Psoas muscle (tissue), 8 donors: ENCODE measurements around the gene PLXDC2. TPM values are rescaled to one million over a fixed set of nuclear protein-coding genes. Genes with fewer than 3 reads are reported as not detected.
A peak's percentile ranks its signal among the peaks of the same experiment; 100 is the strongest.

ENCODE experiments used
- ATAC-seq, 4 donors: fragments of 200-7000 bp; cut with Tn5 transposase; one replicate each; pipeline ENCODE4 v1.9.1; 2020; ENCODE audit warnings: moderate library complexity in 3 of 4, mild to moderate bottlenecking in 2 of 4
- DNase-seq, 2 donors: peaks; one replicate each; pipeline ENCODE4 v3.0.0-alpha.2; 2020
- H3K27ac ChIP-seq: fragments of 200-600 bp; one replicate; pipeline ENCODE4 v1.8.0; 2022
- H3K27me3 ChIP-seq, 3 donors: fragments of 200-600 bp in 1 of 3; one replicate each; pipeline versions ENCODE4 v1.6.1 to v1.8.0; 2013 to 2022; ENCODE audit warnings: low read length in 2 of 3, mild to moderate bottlenecking in 2 of 3, moderate library complexity in 1 of 3; ENCODE audit not compliant: insufficient read depth in 3 of 3
- H3K36me3 ChIP-seq, 2 donors: fragments of 200-600 bp in 1 of 2; one replicate each; pipeline versions ENCODE4 v1.6.1 to v1.8.0; 2013 to 2022; ENCODE audit warnings: low read depth in 1 of 2, mild to moderate bottlenecking in 1 of 2, moderate library complexity in 1 of 2; ENCODE audit not compliant: insufficient read depth in 1 of 2
- H3K4me1 ChIP-seq: fragments of 200-600 bp; one replicate; pipeline ENCODE4 v1.8.0; 2022
- H3K4me3 ChIP-seq: fragments of 200-600 bp; one replicate; pipeline ENCODE4 v1.8.0; 2022; ENCODE audit warnings: mild to moderate bottlenecking
- H3K9me3 ChIP-seq: fragments of 200-600 bp; one replicate; pipeline ENCODE4 v1.8.0; 2022
- WGBS, 3 donors: extraction: QIAGEN DNeasy Blood & Tissue Kit; methylation state at CpG; one replicate each; pipeline versions ENCODE4 v1.1.6 to v1.1.7; 2013; 5-methylcytosine and 5-hydroxymethylcytosine counted together
- intact Hi-C, 2 donors: fragments of 100-400 bp; cut with DNase I; formaldehyde crosslinking; loops; one replicate each; pipeline versions ENCODE4 v1.11.0 to v1.14.2; 2022
- polyA plus RNA-seq, 3 donors: library from polyadenylated mRNA; stranded (reverse); fragments of 200-250 nt; gene quantifications; one replicate each; pipeline ENCODE4 v1.2.3, GENCODE V29; 2013
- total RNA-seq, 4 donors: library from RNA; stranded (reverse); fragmentation: NEBNext Ultra II Directional in 2 of 4; extraction: Animal tissue kit (Norgen Biotek cat#: 25700) in 2 of 4; gene quantifications; one replicate each; pipeline versions ENCODE4 v1.2.1 to v1.2.4, GENCODE V29; 2021 to 2023
- TF ChIP-seq, protein P1 (sequence below): fragments of 200-600 bp; IDR thresholded peaks from one replicate; pipeline ENCODE4 v1.8.0; 2022; ENCODE audit warnings: antibody characterized with exemption
- donor health status: healthy with polysubstance abuse.
- donor health status: DM: no; HTN: no; CAD: no; lungs with moderate emphysema.
- donor health status: Bipolar disorder and iron deficiency.
- donor health status: healthy.
- donor health status: DM: yes; HTN: yes; CAD: no.
- donor health status: DM: no; HTN: no; CAD: no.
- donor health status: DM: no; HTN: no; CAD: no.
- donor health status: DM: yes; HTN: yes; CAD: no.

PLXDC2 gene
- total and polyA plus RNA-seq, 7 donors = 2.3 to 21.4 (median 9.2) TPM

DNA sequence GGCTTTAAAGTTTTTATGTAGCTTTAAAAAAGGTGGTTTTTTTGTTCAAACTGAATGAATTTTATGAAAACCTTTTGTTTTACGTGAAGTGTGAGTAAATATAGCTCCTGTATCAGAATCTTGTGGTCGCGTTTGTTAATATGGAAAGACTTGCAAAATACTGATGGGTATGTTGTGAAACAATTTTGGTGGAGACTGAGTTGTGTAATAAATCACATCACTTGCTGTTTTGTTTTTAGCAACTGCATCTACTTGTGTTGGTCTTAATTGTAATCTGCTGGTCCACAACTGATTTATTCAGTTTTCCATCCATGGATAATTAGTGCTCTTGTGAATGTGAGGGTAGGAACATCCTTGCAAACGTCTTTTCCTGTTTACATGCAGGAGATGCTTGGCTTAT lies 10.5 kb downstream of the PLXDC2 start:
- intact Hi-C loops = no loop called here
- 38 to 50% (median 41%) methylated on average over 4 of the region's 4 CpGs for WGBS, 3 donors
- ATAC-seq (peak in 1 of 4 donors; percentile 49), DNase-seq (no peak)
- Histone ChIP-seq H3K9me3 (no peaks in the 10 kb centered on the region), H3K27ac (no peak overlapping the region), H3K36me3 (no peaks in the 10 kb centered on the region), H3K4me3 (no peak overlapping the region), H3K4me1 (peaks cover 24% of the 10 kb centered on the region), H3K27me3 (no peaks in the 10 kb centered on the region)
- TF ChIP-seq, protein P1, sequence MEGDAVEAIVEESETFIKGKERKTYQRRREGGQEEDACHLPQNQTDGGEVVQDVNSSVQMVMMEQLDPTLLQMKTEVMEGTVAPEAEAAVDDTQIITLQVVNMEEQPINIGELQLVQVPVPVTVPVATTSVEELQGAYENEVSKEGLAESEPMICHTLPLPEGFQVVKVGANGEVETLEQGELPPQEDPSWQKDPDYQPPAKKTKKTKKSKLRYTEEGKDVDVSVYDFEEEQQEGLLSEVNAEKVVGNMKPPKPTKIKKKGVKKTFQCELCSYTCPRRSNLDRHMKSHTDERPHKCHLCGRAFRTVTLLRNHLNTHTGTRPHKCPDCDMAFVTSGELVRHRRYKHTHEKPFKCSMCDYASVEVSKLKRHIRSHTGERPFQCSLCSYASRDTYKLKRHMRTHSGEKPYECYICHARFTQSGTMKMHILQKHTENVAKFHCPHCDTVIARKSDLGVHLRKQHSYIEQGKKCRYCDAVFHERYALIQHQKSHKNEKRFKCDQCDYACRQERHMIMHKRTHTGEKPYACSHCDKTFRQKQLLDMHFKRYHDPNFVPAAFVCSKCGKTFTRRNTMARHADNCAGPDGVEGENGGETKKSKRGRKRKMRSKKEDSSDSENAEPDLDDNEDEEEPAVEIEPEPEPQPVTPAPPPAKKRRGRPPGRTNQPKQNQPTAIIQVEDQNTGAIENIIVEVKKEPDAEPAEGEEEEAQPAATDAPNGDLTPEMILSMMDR = no peak

DNA sequence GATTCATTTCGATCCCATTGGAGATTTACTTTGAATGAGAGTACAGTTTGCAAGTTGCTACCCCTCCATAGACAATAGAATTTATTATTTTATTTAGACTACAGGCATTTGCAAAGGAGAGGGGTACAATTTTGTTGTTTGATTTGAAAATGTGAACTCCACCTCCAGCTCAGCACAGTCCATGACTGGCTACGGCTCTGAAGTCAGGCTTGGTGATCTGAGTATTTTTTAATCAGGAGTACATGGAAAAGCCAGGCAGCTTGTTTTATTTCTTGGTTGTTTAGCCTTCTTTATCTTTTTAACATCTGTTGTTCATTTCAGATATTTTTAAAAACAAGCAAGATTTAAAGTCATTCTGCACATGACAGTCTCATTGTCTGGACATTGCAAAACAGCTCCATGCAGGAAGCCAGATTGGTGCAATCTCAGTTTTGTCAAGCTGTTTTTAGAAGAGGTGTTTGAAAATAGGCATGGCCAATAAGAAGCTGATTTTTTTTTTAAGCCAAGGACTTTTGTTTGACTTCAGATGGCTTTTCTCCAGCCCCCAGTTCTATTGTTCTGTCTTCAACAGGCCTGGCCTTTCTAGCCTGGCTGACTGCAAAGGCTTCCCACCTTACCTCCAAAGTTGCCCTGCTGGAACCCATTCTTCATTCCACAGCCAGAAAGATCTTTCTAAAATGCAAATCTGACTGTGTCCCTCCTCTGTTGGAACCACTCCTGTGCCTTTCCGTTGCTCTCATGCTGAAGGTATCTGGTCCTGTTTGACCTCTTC lies 12.2 kb downstream of the PLXDC2 start:
- intact Hi-C loops = no loop called here
- TF ChIP-seq, protein P1 = no peak
- peaks cover 31% of the 10 kb centered on the region for H3K4me1 ChIP-seq
- H3K4me3 ChIP-seq = no peak overlapping the region
- DNase-seq (no peak), ATAC-seq (peak in 2 of 4 donors; percentile 49 to 78)
- 52 to 57% (median 54%) methylated on average over 3 of the region's 3 CpGs for WGBS, 3 donors
- no peaks in the 10 kb centered on the region for H3K9me3 ChIP-seq
- peak overlapping the region; percentile 47 for H3K27ac ChIP-seq
- no peaks in the 10 kb centered on the region for H3K27me3 ChIP-seq
- H3K36me3 ChIP-seq = no peaks in the 10 kb centered on the region

DNA sequence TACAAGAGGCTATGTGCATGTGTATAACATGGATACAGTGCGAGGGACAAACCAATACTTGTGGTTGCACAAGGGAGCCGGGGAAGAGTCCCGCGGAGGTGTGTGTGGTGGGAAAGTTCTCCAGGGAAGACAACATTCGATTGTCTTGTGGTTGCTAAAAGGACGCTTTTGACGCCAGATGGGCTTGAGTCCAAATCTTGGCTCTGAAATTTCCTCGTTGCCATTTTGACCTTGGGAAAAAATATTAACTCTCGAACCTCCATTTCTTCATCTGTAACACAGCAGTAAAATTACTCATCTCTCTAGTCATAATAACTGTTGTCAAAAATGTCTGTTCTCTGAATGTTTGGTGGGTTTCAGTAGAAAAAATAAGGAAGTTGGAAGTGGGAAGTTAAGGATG lies 16.5 kb downstream of the PLXDC2 start:
- Histone ChIP-seq H3K27me3 (no peaks in the 10 kb centered on the region), H3K36me3 (no peaks in the 10 kb centered on the region), H3K4me1 (peaks cover 7% of the 10 kb centered on the region), H3K4me3 (no peak overlapping the region), H3K27ac (no peak overlapping the region), H3K9me3 (no peaks in the 10 kb centered on the region)
- no peak for DNase-seq
- 43 to 46% (median 44%) methylated on average over 9 of the region's 9 CpGs for WGBS, 3 donors
- TF ChIP-seq, protein P1 = no peak
- ATAC-seq = no peak
- intact Hi-C loops = no loop called here

DNA sequence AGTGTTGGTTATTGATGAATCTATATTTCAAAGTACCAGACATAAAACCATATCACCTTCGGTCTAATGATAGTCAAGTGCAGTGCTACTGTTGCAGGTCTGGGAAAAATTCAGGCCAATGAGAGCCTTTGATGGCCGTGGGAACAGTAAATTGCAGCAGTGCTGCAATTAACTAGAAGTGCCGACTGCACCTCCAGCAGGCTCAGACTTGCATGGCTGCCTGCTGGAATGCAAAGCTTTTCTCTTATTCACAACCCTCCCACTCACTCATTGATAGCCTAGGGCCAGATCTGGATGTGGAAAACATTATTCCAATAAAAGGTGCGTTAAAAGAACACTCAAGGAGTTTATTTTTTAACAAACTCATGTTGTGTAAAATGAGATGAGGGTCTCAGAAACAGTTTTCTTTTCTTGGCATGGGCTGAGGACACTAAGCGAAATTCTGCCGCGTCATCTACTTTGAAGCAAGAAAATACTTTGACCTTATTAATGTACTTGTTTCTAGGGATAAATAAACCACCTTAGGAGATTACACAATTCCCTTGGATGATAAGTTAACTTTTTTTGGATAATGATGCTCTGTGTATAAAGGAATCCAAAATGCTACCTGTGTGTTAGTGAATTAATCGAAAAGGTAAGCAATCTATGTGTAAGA lies 17.1 kb downstream of the PLXDC2 start:
- DNase-seq = no peak
- ATAC-seq = no peak
- WGBS, 3 donors = 75 to 81% (median 78%) methylated on average over 8 of the region's 8 CpGs
- no peak overlapping the region for H3K4me3 ChIP-seq
- intact Hi-C loops = no loop called here
- no peaks in the 10 kb centered on the region for H3K36me3 ChIP-seq
- H3K9me3 ChIP-seq = no peaks in the 10 kb centered on the region
- H3K4me1 ChIP-seq = peaks cover 7% of the 10 kb centered on the region
- H3K27me3 ChIP-seq = no peaks in the 10 kb centered on the region
- no peak overlapping the region for H3K27ac ChIP-seq
- TF ChIP-seq, protein P1 = no peak
